ENCODE results near the gene LTBP1.
"Not testable (repeated sequence)": the region's sequence is repeated elsewhere in the genome, so short reads cannot be mapped to it uniquely, and the experiment has no call there.

The LTBP1 gene

GRCh38 chr2:32963941-32964340 lies 17.2 kb downstream of the LTBP1 start:
- DNase-seq (ENCODE audit: low read depth in 2 of 2): no peak

DNA sequence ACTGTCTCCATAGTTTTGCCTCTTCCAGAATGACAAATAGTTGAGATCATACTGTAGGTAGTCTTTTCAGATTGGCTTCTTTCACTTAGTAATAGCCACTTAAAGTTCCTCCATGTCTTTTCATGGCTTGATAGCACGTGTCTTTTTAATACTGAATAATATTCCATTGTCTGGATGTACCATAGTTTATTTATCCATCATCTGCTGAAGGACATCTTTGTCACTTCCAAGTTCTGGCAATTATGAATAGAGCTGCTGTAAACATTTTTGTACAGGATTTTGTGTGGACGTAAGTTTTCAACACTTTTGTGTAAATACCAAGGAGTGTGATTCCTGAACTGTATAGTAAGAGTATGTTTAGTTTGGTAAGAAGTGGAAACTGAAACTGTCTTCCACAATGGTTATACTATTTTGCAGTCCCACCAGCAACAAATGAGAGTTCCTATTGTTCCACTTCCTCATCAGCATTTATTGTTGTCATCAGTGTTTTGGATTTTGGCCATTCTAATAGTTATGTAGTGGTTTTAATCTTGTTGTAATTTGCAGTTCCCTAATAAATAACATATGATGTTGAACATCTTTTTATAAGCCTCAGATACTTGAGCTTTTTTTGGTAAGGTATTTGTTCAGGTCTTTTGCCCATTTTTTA lies 18.9 kb downstream of the LTBP1 start:
- no peak for DNase-seq (ENCODE audit: low read depth in 2 of 2)

- DNase-seq (ENCODE audit: low read depth in 2 of 2): no peak
Measured at GRCh38 chr2:32969444-32970162, 22.9 kb downstream of the LTBP1 start.

DNA sequence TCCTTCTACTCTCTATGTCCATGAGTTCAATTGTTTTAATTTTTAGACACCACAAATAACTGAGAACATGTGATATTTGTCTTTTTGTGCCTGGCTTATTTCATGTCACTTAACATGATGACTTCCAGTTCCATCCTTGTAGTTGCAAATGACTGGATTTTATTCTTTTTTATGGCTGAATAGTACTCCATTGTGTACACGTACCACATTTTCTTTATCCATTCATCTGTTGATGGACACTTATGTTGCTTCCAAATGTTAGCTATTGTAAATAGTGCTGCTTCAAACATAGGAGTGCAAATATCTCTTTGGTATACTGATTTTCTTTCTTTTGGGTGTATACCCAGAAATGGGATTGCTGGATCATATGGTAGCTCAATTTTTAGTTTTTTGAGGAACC lies 27.0 kb downstream of the LTBP1 start:
- DNase-seq (ENCODE audit: low read depth in 2 of 2): not testable (repeated sequence)

GRCh38 chr2:32976409-32977063 lies 29.8 kb downstream of the LTBP1 start:
- no peak for DNase-seq (ENCODE audit: low read depth in 2 of 2)

GRCh38 chr2:32977228-32977758 lies 30.5 kb downstream of the LTBP1 start:
- DNase-seq (ENCODE audit: low read depth in 2 of 2): no peak

DNA sequence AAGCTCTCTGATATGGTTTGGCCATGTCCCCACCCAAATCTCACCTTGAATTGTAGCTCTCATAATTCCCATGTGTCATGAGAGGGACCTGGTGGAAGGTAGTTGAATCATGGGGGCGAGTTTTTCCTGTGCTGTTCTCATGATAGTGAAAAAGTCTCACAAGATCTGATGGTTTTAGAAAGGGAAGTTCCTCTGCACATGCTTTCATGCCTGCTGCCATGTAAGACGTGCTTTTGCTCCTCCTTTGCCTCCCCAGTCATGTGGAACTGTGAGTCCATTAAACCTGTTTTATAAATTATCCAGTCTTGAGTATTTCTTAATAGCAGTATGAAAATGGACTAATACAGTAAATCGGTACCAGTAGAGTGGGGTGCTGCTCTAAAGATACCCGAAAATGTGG lies 34.9 kb downstream of the LTBP1 start:
- no peak for DNase-seq (ENCODE audit: low read depth in 2 of 2)

GRCh38 chr2:32983193-32983924 lies 36.6 kb downstream of the LTBP1 start:
- not testable (repeated sequence) for DNase-seq (ENCODE audit: low read depth in 2 of 2)

DNA sequence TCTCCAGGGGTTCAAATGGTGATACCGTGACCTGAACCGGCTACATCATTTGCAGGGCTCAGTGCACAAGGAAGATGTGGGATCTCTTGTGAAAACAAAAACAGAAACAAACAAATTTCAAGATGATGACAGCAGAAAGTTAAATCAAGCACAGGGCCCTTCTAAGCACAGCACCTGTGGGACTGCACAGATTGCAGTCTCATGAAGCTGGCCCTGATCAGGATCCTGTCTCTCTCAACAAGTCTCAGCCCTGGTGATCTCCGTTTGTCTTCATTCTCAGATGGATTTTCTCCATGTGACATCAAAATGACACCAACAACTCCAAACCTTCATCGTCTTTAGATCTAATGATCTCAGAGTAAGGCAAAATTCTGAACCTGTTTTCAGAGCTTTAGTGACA lies 39.7 kb downstream of the LTBP1 start:
- DNase-seq (ENCODE audit: low read depth in 2 of 2): no peak

GRCh38 chr2:32988525-32988924 lies 41.8 kb downstream of the LTBP1 start:
- DNase-seq (ENCODE audit: low read depth in 2 of 2): no peak

DNA sequence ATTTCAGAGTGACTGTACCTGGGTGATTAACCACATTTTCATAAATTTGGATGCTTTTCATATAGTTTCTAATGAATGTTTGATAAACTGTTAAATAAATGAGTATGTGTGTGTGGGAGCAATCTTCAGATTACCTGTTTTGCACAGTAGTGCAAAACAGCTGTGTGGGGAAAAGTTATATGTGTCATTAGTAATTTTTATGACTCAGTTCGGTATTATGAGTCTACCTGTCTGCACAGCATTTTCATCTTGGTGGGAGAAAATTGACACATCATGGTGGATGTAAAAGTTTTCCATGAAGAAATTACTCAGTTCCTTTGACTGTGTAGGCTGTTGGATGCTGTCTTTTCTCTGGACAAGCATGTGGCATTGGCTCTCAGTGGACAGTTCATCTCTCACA lies 43.8 kb downstream of the LTBP1 start:
- no peak for DNase-seq (ENCODE audit: low read depth in 2 of 2)

DNA sequence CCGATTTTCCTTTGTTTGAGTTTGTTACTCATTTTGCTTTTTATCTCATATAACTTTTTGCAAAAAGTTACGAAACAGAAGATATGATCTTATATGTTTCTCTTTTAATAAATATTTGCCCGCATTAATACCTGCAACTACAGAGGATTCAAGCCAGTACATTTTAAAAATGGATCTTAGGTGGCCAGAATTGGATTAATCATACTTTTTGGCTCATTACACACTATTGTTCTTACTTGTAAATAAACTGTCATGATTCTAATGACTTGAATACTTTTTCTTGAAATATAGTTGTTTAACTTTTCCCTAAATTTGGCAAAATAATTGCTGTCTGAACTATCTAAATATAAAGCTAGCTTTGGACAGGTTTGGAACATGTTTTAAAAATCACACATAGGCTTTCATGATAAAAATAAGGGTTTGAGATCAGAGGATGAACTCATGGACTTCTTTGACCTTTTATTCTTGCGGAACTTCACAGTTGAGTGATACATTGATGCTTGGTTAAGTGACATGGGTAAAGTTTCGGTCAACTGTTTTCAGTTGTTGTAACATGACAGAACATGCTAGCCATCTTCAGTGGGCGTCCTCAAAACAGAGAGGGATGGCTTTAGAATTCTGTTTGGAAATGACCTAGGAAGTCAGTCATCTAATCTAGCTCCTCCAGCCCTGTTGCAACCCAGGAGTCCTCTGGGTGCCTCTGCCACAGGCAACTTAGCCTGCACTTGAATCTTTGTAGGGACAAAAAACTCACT lies 44.5 kb downstream of the LTBP1 start:
- no peak for DNase-seq (ENCODE audit: low read depth in 2 of 2)

DNA sequence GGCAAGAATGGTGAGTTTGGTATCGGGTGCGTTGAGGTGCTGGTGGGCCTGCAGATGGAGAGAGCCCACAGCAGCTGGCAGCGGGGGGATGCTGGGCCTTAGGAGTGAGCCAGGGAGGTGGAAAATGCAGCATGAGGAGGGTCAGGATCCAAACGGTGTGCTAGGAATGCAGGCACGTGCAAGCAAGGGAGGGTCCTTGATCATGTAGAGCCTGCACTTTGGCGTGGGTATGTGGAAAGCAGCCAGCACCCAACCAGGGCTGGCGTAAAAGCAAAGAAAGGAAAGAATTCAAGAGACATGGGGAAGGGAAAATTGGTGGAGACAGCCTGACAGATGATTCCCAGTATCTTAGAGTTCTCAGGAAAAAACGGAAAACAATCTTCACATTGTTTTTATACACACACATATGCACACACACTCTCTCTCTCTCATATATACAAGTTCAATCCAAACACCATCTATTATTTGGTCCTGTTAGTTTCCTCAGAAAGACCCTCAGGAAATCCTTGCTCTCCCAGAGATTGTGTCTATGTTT lies 46.3 kb downstream of the LTBP1 start:
- no peak for DNase-seq (ENCODE audit: low read depth in 2 of 2)

DNA sequence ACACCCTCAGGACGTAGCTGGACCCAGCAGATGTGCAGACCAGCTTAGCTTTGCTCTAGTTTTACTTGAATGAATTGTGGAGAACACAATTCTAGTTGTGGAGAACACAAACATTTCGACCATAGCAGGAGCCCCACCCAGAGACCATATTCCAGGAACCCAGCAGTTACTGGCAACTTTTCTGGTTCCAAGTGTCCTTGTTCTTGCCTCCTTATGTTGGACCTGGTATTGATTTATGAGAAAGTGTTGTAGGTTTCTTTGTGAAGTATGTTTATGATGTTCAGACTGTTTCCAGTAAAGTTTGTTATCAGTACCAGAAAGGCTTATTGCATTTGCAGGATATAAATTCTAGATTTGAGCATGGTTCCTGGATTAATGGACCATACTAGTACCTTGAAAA lies 51.0 kb downstream of the LTBP1 start:
- DNase-seq (ENCODE audit: low read depth in 2 of 2): no peak

- no peak for DNase-seq (ENCODE audit: low read depth in 2 of 2)
Measured at GRCh38 chr2:33000986-33001385, 54.2 kb downstream of the LTBP1 start.

GRCh38 chr2:33001823-33002222 lies 55.1 kb downstream of the LTBP1 start:
- DNase-seq (ENCODE audit: low read depth in 2 of 2): no peak

GRCh38 chr2:33002863-33003262 lies 56.1 kb downstream of the LTBP1 start:
- no peak for DNase-seq (ENCODE audit: low read depth in 2 of 2)

DNA sequence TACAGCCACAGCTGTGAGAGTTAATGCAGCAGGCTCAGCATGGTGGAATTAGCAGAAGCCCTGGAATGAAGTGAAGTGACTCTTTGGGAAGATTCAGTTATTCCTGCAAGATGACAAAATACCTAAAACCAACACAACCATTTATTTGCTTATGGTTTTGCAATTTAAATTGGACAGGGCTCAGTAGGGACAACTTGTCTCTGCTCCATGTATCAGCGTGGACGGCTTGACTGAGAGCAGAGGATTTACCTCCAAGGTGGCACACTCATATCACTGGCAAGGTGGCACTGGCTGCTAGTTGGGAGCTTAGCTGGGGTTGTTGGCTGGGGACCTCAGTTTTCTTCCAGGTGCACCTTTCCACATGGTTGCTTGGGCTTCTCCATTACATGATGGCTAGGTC lies 58.3 kb downstream of the LTBP1 start:
- DNase-seq (ENCODE audit: low read depth in 2 of 2): no peak

DNA sequence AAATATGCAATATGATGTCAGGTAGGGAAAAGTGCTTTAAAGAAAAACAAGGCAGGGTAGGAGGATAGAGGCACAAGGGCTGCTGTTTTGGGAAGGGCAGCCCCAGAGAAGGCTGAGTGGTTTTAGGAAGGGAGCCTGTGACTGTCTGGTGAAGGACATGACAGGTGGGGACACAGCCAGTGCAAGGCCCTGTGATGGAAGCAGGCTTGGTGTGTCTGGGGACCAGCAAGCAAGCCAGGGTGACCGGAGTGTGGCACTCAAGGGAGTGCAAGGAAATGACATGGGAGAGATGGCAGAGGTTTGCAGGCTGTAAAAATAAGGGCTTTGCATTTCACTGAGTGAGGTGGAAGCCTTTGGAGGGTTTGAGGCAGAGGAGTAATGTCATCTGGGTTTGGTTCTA lies 62.0 kb downstream of the LTBP1 start:
- DNase-seq (ENCODE audit: low read depth in 2 of 2): no peak

- no peak for DNase-seq (ENCODE audit: low read depth in 2 of 2)
Measured at GRCh38 chr2:33009249-33009648, 62.5 kb downstream of the LTBP1 start.

GRCh38 chr2:33011373-33011772 lies 64.6 kb downstream of the LTBP1 start:
- DNase-seq (ENCODE audit: low read depth in 2 of 2): no peak

Data from stimulated activated CD8-positive, alpha-beta memory T cell treated with anti-CD3 and anti-CD28 coated beads, Interleukin-7, amount 100 ng/mL, for 4 hours (primary cell).